ENCODE measurements around the gene FCN3.

FCN3 gene

GRCh38 chr1:27346991-27347624 is 27.5 kb downstream of the FCN3 start:
- TF ChIP-seq CTCF (IDR thresholded peaks at IDR 0.05; ENCODE audit: low read depth, low read length) (no peak), MAX (IDR thresholded peaks at IDR 0.05; ENCODE audit: low read depth, low read length) (no peak), MYC (IDR thresholded peaks at IDR 0.05; ENCODE audit: low read depth, low read length) (no peak), POLR2A (IDR thresholded peaks at IDR 0.05; ENCODE audit: extremely low read depth, insufficient read length) (no peak)
- H3K4me3 ChIP-seq (ENCODE audit: low read depth, low read length) = no peak overlapping the region
- no peak for DNase-seq (ENCODE audit: low read depth)

GRCh38 chr1:27346357-27346756 is 28.3 kb downstream of the FCN3 start:
- TF ChIP-seq MYC (IDR thresholded peaks at IDR 0.05; ENCODE audit: low read depth, low read length) (no peak), POLR2A (IDR thresholded peaks at IDR 0.05; ENCODE audit: extremely low read depth, insufficient read length) (no peak), MAX (IDR thresholded peaks at IDR 0.05; ENCODE audit: low read depth, low read length) (no peak), CTCF (IDR thresholded peaks at IDR 0.05; ENCODE audit: low read depth, low read length) (no peak)
- DNase-seq (ENCODE audit: low read depth) = no peak
- no peak overlapping the region for H3K4me3 ChIP-seq (ENCODE audit: low read depth, low read length)

DNA sequence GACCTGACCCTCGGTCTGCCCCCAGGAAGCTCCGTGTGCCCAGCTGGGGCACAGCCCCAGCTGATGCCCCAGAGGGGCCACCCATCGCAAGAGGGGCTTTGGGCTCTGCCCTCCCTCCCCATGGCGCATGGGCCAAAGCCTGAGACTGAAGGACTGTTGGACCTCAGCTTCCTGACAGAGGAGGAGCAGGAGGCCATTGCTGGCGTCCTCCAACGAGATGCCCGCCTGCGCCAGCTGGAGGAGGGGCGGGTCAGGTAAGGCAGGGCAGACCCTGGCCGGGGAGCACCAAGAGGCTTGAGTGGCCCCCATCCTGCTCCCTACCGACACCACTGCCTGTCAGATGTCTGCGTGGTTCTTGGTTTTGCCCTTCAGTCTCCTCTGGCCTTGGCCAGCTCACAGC is 29.4 kb downstream of the FCN3 start:
- TF ChIP-seq CTCF (IDR thresholded peaks at IDR 0.05; ENCODE audit: low read depth, low read length) = no peak
- no peak for TF ChIP-seq MYC (IDR thresholded peaks at IDR 0.05; ENCODE audit: low read depth, low read length)
- no peak for TF ChIP-seq POLR2A (IDR thresholded peaks at IDR 0.05; ENCODE audit: extremely low read depth, insufficient read length)
- no peak for TF ChIP-seq MAX (IDR thresholded peaks at IDR 0.05; ENCODE audit: low read depth, low read length)
- peak overlapping the region; percentile 21 for H3K4me3 ChIP-seq (ENCODE audit: low read depth, low read length)
- DNase-seq (ENCODE audit: low read depth) = no peak

GRCh38 chr1:27343639-27344025 is 31.0 kb downstream of the FCN3 start:
- H3K4me3 ChIP-seq (ENCODE audit: low read depth, low read length) = peak overlapping the region; percentile 96
- no peak for DNase-seq (ENCODE audit: low read depth)
- TF ChIP-seq MAX (IDR thresholded peaks at IDR 0.05; ENCODE audit: low read depth, low read length) (no peak), MYC (IDR thresholded peaks at IDR 0.05; ENCODE audit: low read depth, low read length) (no peak), POLR2A (IDR thresholded peaks at IDR 0.05; ENCODE audit: extremely low read depth, insufficient read length) (no peak), CTCF (IDR thresholded peaks at IDR 0.05; ENCODE audit: low read depth, low read length) (no peak)

GRCh38 chr1:27342778-27343638 is 31.6 kb downstream of the FCN3 start:
- DNase-seq (ENCODE audit: low read depth) = peak; percentile 97
- H3K4me3 ChIP-seq (ENCODE audit: low read depth, low read length) = peak overlapping the region; percentile 96
- TF ChIP-seq POLR2A (IDR thresholded peaks at IDR 0.05; ENCODE audit: extremely low read depth, insufficient read length) (peak; percentile 78), MYC (IDR thresholded peaks at IDR 0.05; ENCODE audit: low read depth, low read length) (peak; percentile 60; the same call in 1 of the 2 replicates), CTCF (IDR thresholded peaks at IDR 0.05; ENCODE audit: low read depth, low read length) (no peak), MAX (IDR thresholded peaks at IDR 0.05; ENCODE audit: low read depth, low read length) (peak; percentile 74)
